ENCODE data around the gene USH2A.

GRCh38 chr1:215584389-215584788 lies 838.9 kb downstream of the USH2A start:
- TF ChIP-seq CTCF (IDR thresholded peaks at IDR 0.05), result no peak
- no peak for TF ChIP-seq POLR2A (IDR thresholded peaks at IDR 0.05)
- TF ChIP-seq EP300 (IDR thresholded peaks at IDR 0.05), result no peak
- TF ChIP-seq POLR2AphosphoS5 (IDR thresholded peaks at IDR 0.05), result no peak
